Measurements from ENCODE around the gene DAP.
"Not testable (repeated sequence)": the region's sequence is repeated elsewhere in the genome, so short reads cannot be mapped to it uniquely, and the experiment has no call there.

Gene DAP, protein sequence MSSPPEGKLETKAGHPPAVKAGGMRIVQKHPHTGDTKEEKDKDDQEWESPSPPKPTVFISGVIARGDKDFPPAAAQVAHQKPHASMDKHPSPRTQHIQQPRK

DNA sequence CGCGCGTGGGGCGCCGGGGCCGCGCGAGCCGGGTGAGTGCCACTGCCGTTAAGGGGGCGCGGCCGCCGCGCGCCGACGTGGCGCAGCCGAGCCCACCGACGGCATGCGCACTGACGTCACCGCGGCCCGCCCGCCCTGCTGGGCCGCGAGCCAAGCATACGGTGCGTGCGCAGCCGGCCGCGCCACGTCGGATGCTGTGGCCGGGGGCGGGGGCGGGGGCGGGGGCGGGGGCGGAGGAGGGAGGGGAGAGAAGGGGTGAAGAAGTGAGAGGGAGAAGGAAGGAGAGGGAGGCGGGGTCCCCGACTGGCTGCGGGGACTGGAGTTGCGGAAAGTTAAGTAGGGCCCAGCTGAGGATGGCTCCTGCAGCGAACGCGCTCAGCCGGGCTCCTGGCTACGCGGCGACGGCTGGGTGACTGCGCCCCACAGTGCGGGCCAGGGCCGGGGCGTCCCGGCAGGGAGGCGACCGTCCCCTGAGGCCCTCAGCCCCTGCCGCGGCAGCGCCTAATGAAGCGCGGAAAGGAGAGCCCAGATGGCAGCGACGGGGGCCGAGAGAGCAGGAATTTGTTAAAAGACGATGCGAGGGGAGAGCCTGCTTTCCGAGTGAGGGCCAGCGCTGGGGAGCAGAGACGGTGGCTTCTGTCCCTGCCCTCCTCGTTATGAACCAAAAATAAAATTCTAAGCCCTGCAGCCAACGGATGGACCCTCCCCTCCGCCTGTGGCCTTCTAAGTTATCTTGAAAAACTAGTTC is at the start of gene DAP:
TSS of gene DAP (minus strand) at position 50 of the 748 bp plus-strand sequence. CDS start 166 bp downstream, outside the sequence.
- peak; percentile 93 for DNase-seq

DNA sequence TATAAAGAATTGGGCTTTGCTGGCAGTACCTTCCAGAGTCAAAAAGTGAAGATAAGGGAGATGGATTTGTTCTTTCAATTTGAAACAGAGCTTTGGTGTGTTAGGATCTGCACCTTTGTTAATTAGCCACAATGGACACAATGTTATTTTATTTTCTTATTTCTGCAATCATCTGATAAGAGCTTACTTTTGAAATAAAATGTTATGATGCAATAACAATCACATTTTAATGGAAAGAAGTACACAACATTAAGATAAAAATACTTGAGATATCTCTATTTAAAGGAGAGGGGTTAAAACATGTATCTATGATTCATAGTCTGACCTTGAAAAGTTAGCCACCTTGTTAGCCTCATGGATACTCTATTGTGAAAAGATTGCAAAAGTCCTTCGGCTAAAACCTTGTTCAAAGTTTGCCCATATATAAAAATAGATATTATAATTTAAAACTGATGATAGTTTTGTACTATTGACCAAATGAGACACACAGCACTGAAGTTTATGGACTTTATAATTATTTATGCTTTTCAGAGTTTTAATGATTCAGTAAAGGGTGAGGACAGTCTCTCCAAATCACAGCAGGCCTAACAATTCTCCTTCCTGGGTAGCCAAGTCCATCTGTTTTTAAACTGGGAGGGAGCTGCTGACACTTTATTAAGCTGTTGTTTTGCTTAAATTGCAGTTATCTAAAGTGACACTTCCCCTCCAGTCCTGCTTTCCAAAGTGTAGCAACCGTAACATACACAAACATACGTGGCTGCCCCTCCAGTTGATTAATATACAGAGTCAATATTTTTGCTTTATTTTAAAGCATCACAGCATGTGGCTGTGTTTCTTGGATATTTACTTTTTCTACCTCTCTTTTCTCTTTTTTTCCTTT is 47.6 kb upstream of the DAP start:
- no peak for DNase-seq

DNA sequence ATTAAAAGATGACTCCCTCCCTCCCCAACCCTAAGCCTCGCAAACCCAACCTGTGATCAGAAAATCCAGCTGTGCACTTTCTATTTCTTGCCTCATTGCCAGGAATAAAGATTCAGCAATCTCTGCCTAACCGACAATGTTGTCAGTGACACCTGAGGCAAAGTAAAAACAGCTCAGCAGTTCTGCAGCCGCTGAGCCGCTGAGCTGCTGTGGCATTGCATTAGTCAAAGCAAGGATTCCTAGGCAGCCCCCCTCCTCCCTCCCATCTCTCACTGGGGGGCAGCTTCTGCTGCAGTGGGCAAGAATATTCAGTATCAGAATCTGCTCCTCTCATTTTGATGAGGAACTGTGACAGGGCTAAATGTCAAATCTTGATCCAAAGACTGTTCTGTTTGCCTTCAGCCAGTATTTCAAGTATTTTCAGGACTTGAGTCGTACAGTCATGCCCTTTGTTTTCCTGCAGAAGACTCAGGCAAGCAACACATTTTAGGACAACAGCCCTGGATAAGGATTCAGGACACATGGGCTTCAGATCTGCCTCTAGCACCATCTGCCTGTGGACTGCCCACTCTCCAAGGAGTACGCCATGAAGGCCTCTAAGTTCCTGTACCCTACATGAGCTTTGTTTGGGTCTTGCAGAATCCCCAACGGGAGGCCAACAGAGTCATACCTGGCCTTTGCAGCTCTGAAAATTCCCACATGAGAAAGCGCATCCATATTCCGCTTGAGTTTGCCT is 41.1 kb upstream of the DAP start:
- no peak for DNase-seq

DNA sequence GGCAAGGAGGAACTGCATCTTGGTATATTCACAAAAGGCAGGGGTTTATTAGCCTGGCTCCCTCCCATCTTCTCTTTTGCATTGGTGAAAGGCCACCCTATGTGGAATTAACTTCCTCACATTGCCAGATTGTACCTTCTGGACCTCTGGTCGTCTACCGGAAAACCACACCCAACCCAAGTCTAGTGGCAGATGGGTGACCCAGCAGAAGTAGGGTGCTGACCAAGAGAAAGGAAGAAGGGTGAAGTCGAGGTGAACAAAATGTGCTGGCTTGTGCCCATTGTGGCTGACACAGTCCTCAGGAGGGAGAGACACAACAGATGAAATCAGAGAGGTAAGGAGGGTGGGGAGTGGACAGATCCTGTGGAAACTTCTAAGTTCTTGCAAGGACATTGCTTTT is 39.8 kb upstream of the DAP start:
- no peak for DNase-seq

DNA sequence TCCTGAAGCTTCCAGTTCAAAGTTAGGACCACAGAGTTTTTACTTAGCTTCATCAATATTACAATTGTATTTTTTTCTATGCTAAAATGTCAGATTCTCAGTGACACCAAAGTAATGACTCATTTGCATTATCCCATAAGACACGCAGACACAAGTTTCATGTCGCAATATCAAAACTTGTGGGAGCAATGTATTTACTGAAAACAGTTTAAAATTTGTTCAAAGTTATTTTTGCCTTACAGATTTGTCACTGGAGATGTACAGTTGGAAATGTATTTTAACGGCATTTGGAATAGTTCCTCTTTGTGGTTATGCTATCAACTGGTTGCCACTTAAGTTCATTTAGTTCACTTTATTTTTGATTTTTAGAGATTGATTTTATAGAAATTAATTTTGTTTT is 36.2 kb upstream of the DAP start:
- DNase-seq: peak; percentile 69

DNA sequence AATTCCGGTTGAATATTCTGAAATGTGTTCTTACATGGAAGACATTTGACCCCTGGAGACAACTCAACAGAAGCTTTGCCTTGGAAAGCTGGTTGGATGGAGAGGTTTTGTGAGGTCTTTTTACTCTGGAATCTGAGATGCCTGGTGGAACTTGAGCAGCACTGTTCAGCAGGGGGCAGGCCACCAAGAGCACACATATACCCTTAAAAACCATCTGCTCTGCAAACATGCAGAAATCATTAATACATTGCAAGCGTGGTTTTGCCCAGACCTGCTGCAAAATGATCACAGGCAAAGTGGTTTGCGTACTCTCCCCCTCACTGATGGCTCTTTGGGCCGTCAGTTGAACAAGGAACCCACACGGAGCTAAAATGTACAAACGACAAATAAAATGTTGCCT is 32.8 kb upstream of the DAP start:
- no peak for DNase-seq

DNA sequence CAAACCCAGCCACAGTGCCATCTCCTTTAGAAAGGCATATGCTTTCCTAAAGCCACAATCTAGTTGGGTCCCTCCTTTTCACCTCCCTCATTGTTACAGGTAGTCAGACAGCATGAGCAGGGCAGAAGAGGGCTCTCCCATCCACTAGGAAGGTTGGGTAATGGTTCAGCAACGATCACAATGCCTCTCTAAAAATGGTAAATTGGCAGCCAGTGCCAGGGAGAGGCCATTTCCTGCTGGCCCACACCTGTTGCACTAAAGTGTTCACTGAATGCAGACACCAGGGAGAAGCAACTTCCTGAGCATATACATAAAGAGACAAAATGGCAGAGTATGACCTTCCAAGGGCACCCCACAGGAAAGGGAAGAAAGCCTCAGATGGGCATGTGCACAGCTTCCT is 31.3 kb upstream of the DAP start:
- no peak for DNase-seq

DNA sequence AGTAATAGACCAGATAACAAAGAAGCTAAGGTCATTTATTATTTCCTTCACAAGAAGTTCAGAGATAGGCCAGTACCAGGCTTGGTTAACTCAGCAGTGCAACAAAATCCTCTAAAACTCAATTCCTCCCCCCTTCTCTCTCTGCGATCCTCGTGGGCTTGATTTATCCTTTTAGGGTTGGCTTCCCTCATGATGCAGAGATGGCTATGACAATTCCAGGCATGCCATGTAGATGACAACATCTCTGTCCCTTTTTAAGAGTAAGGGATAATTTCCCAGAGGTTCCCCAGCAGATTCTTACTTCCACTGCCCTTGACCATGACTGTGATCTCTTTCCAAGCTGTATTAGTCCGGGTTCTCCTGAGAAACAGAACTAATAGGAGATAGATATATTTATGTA is 28.7 kb upstream of the DAP start:
- no peak for DNase-seq

DNA sequence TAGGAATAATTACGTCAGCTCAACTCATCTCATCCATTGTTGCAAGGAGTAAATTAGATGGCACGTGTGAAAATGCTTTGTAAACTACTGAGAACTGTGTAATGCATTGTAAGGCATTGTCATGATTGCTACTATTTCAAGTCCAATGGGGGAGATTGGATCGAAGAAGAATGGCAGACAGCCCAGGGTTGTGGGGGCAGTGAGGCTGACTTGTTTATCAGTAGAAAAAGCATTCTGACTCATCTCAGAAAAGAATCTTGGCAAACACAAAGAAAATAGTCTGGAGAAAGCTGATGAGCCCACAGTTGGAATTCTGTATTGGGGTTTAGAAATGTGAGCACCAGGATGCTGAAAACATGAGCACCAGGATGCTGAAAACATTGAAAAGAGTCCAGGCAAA is 28.0 kb upstream of the DAP start:
- DNase-seq: no peak

DNA sequence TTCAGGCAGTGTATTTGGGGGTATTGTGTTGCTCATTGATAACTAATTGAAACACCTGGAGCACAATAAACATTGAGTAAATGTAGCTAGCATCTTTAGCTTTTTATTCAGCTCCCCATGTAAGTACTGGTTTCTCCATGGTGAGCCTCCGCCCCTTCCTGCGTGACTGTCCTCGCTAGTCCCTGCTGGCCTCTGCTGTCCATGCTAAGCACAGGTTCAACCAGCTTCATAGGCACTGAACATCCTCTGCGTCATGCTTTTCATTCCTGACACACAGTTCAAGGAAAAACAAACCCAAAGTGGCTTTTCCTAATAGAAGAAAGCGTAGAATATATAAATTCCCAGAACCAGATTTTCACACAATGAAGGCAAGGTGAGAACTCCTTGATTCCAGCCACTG is 27.3 kb upstream of the DAP start:
- no peak for DNase-seq

DNA sequence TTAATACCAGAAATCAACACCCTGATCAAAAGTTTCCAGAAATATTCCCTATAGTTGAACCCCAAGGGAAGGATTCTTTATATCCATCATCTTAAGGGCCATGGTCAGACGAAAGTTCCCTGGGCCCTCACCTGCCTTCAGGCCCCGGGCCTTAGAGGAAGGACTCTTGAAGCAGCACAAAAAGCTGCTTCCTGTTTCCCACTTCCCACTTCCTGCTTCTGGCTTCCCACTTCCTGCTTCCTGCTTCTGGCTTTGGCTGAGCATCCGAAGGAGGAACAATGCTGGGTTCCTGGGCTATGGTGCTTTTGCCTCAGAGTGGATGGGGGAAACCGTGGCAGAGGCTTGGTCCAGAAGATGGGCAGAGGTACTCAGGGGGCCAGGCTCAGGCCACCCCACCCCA is 25.8 kb upstream of the DAP start:
- no peak for DNase-seq

DNA sequence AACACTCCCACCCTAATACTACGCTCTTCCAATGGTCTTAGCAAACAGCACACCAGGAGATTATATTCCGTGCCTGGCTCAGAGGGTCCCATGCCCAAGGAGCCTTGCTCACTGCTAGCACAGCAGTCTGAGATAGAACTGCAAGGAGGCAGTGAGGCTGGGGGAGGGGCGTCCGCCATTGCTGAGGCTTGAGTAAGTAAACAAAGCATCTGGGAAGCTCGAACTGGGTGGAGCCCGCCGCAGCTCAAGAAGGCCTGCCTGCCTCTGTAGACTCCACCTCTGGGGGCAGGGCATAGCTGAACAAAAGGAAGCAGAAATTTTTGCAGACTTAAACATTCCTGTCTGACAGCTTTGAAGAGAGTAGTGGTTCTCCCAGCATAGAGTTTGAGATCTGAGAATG is 19.2 kb upstream of the DAP start:
- not testable (repeated sequence) for DNase-seq

DNA sequence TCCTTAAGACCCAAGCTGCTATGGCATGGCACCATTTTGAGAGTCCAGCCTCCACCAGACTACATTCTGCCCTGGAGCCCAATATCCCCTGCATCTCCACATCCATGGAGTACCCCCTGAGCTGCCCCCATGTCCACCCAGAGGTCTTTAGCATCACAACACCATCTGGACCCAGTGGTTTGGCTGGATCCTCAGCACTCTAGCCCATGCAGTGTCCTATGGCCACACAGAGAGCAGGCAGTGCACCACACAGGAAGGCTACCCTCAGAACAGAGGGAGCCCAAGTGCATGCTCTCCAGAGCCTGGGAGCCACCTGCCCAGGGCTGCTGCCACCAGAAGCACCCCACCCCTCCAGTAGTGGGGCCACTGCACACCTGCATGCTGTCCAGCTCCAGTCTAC is 18.6 kb upstream of the DAP start:
- DNase-seq: no peak

DNA sequence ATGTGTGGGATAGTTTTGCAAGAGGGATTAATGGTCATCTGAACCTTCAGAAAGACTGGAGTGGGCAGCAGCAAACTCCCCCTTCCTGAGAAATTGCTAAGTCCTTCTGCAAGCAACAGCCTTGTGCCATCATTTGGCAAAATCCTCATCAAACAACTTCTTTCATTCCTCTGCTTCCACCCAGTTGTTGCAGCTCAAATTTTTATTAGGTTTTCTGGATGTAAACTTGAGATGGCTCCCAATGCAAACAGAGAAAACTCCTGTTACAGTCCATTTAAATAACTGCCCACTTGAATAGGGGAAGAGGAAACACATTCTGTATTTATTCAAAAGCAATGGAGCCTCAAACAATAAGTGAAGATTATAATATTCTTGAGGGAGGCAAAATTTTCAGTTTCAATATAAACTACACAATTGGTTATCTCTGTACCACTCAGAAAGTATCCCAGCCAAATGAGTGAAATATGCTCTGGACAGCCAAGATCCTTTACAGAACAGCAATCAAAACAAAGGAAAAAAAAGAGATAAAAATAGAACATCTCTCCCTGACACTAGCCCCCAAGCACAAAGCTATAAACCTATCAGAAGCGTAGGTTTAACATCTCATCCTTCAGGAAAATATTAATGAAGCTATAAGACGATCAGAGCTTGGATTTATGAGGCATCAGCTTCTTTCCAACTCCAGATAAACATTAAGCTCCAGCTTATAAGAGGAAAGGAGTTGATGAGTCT is 17.3 kb upstream of the DAP start:
- DNase-seq: no peak

DNA sequence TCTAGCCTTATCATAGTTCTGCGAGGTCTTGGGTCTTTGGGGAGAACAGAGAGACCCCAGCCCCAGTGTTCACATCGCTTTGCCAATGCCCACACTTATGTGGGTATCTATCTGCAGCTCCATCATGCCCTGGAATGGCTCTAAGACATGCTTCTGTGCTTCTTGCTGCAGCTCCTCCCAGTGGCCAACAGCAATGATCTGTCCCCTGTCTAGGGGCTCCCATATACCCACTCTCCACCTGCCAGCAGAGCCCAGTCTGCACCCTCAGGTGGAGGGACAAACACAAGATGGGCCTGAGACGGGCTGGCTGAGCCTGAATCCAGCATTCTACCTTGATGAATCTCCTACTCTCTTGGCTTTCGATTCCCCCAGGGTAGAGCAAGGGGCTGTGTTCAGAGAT is 14.6 kb upstream of the DAP start:
- DNase-seq: peak; percentile 21

DNA sequence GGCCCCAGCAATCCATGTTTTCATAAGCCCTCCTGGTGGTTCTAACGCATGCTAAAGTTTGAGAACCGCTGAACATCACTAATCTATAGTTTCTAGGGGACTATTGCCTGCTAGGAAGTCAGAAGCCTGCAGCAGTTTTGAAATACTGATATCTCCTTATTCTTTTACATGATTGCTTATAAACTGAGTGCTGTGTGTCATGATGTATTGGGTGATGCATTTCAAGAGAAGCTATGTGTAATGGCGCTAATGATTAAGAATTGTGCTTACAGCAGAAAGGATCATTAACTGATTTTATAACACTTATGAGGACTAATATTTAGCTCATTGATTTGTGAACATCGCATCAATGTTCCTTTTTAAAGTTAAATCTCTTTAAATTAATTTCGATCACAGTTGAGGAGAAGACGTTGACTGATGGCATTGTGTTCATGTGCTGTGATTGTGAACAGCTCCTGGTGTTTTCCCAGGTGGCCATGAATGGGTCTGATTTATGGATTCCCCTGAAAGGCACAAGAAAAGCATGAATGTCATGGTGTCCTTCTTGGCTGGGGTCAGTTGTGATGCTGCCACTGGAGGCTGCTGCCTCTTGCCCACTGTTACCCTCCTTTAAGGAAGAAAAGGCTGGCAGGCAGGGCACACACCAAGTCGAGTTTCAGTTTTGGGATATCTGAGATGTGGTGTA is 12.0 kb upstream of the DAP start:
- no peak for DNase-seq

DNA sequence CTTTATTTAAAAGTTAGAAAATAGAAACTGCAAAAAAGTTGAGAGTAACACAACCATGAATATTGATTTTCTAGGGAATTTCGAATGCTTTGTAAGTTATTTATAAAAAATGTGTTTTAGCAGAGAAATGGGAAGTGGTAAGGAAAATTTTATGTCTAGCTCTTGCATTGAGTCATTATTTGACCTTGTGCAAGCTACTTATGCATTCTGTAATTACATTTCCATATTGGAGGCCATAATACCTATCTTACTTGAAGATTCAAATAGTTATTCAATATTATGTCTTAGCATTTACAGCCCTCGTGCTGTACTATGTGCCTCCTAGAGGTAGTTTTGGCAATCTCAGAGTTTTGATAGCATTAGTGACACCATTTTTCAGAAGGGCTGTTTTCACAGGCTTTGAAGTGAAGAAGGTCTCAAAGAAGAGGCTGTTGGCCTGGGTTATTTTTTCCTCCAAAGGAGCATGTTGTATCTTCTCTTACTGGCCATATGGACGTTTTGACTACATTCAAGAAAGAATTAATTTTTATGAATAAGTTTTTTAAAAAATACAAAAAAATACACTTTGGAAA is 7.4 kb upstream of the DAP start:
- no peak for DNase-seq

DNA sequence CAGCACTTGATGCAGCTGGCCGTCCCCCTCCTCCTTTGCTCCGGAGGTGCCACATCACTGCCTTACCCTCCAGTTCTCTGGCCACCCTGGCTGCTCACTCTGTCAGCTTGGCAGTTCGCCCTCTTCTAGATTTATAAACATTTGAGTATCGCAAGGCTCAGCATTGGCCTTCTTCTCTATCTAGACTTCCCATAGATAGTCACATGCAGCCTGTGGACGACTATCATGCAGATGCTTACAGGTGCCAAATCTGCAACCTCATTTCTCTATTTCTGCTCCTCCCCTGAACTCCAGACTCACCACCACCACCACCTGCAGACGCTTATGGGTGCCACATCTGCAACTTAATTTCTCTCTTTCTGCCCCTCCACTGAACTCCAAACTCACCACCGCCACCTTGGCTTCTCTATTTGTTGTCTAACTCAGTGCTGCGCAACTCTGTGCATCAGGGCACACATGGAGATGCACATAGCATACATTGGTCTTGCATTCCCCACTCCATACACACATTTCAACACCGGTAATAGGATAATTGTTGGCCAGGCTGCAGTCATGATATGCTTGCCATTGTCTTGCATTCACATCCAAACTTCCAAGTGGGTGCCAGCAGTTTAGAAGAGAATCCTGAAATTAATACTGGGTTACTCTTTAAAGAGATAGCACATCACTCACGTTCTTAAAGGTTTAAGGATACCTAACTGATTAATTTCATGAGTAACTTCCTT is 1.9 kb upstream of the DAP start:
- DNase-seq: peak; percentile 70

DNA sequence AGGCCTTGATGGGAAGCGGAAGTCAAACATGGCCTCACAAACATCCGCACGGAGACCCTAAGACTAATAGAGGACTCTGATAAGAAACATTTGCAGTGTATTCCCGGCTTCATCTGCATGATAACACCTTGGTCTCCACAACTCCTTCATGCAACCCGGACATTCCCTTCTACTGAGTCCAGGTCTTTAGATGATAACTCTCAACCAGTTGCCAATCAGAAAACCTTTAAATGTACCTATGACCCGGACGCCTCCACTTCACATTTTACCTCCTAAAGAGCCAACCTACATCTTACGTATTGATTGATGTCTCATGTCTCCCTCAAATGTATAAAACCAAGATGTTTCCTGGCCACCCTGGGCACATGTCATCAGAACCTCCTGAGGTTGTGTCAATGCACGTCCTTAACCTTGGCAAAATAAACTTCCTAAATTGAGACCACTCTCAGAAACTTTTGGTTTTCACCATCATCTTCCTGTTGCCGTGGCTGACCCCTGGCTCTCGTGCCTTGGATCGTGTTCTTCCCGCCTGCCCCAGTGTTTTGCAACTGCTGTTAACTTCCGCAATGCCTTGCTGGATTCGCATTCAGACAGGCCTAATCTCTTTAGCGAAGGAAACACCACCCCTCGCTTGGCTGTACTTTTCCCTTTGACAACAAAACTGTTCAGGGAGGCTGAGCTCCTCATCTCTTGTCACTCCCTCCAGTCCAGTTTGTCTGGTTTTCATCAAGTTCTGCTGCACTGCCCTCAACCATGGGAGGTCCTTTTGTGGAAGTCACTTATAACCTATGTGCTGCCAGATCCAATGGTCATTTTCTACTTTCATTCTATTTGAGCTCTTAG is 1.1 kb upstream of the DAP start:
- peak; percentile 62 for DNase-seq

DNA sequence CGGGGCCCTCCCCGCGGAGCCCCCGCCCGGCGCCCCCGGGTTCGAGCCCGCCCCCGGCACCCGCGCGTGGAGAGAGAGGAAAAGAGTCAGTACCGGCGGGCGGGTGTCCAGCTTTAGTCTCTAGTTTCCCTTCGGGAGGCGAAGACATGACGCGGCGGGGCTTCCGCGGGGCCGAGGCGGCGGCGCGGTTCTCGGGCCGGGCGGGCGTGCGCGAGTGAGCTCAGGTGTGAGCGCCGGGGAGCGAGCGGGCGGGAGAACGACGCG is 181 bp downstream of the DAP start:
- no peak for DNase-seq

All from hematopoietic multipotent progenitor cell treated with erythropoietin and hydrocortisone succinate and interleukin-3 and kit ligand, for 4 days (in vitro differentiated cells).